GM12878 (cell line): ENCODE data around the gene DHDH.

Source experiments
- EGR1 ChIP-seq, 2 experiments: IDR thresholded peaks; 1 replicate in 1 of 2; 2 replicates in 1 of 2; pipeline ENCODE4 v1.6.1; 2011 to 2012; ENCODE audit warnings: low read depth in 2 of 2, low read length in 2 of 2, borderline replicate concordance in 1 of 2, mild to moderate bottlenecking in 1 of 2, moderate library complexity in 1 of 2
- SRF ChIP-seq, 2 experiments: IDR thresholded peaks; 2 replicates each; pipeline ENCODE4 v1.6.1; 2011; ENCODE audit warnings: low read depth in 2 of 2, low read length in 2 of 2, mild to moderate bottlenecking in 1 of 2, moderate library complexity in 1 of 2

DNA sequence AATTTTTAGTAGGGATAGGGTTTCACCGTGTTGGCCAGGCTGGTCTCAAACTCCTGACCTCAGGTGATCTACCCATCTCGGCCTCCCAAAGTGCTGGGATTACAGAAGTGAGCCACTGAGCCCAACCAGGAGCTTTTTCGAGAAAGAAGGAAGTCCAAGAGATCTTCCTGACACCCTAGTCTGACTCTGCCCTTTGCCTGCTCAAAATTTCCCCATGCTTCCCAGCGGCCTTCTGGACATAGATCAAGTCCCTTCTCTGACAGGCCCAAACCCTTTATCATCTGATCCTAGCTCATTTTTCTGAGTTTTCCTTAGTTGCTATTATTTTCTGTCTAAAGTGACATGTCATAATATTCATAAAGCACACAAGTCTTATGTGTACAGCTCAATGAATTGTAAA lies 19.6 kb downstream of the DHDH start:
- TF ChIP-seq SRF (IDR thresholded peaks at IDR 0.05; ENCODE audit: low read depth in 2 of 2, low read length in 2 of 2) (no peak), EGR1 (IDR thresholded peaks at IDR 0.05; ENCODE audit: borderline replicate concordance in 1 of 2, low read depth in 2 of 2, low read length in 2 of 2) (no peak)
